HCT116 (cell line): Measurements from ENCODE around the gene SCGB3A2. TPM values are rescaled to one million over a fixed set of nuclear protein-coding genes. Genes with fewer than 3 reads are reported as not detected.

ENCODE experiments used
- ATAC-seq: fragments of 200-7000 bp; cut with Tn5 transposase; 2 replicates; pipeline ENCODE4 v1.9.1; 2020; ENCODE audit warnings: mild to moderate bottlenecking, moderate library complexity
- BruUV-seq: library from RNA; stranded (reverse); fragments of 400-500 nt; replicated peaks from 2 replicates; lab custom pipeline; 2021; lab: Mats Ljungman, UMichigan
- CTCF ChIA-PET: fragments of 300-600 bp; sonication (Branson Sonifier 250); formaldehyde crosslinking; loops from one replicate; lab custom pipeline; 2021; ENCODE audit warnings: antibody characterized with exemption; lab: Charles Lee
- POLR2A ChIA-PET: fragments of 300-600, 350-600 bp; sonication (Branson Sonifier 250); formaldehyde crosslinking; loops from one replicate; lab custom pipeline; 2021; ENCODE audit warnings: antibody characterized with exemption; lab: Charles Lee
- RAD21 ChIA-PET, 2 experiments: fragments of 300-600 bp; sonication (Branson Sonifier 250); formaldehyde crosslinking; loops; one replicate each; lab custom pipeline; 2023; ENCODE audit warnings: low total read pairs in 2 of 2; ENCODE audit not compliant: uncharacterized antibody in 2 of 2, unreplicated experiment in 2 of 2, low non-redundant PET in 1 of 2; lab: Charles Lee
- DNase-seq: peaks from one replicate; pipeline ENCODE4 v3.0.0-alpha.2; 2010; ENCODE audit warnings: low read depth, low spot score
- H2AFZ ChIP-seq: fragments of 200-600 bp; shearing (Covaris generic), sonication (generic); 2 replicates; pipeline ENCODE4 v1.6.1; 2017; ENCODE audit warnings: low read depth, mixed run types, mixed read lengths, antibody characterized with exemption, low read length; ENCODE audit not compliant: poor library complexity, severe bottlenecking
- H3K27ac ChIP-seq: 2 replicates; pipeline ENCODE4 v1.5.1; 2012; ENCODE audit warnings: low read depth, low read length
- H3K27me3 ChIP-seq: fragments of 200-600 bp; sonication (generic); 2 replicates; pipeline ENCODE4 v1.6.1; 2016; ENCODE audit warnings: mixed run types, low read length, mixed read lengths; ENCODE audit not compliant: insufficient read depth
- H3K36me3 ChIP-seq, 2 experiments: fragments of 200-500 bp in 1 of 2; fragments of 200-600 bp in 1 of 2; sonication (Bioruptor generic) in 1 of 2; sonication (generic) in 1 of 2; 2 replicates each; pipeline versions ENCODE4 v1.5.1 to v1.6.1; 2014 to 2016; ENCODE audit warnings: low read length in 2 of 2, inconsistent platforms in 1 of 2, mixed read lengths in 1 of 2, mixed run types in 1 of 2; ENCODE audit not compliant: insufficient read depth in 2 of 2, control insufficient read depth in 1 of 2
- H3K4me1 ChIP-seq, 2 experiments: fragments of 200-600 bp in 1 of 2; sonication (generic) in 1 of 2; 2 replicates each; pipeline versions ENCODE4 v1.5.1 to v1.6.1; 2012 to 2017; ENCODE audit warnings: low read length in 2 of 2, inconsistent platforms in 1 of 2, mild to moderate bottlenecking in 1 of 2, mixed read lengths in 1 of 2, mixed run types in 1 of 2, moderate library complexity in 1 of 2; ENCODE audit not compliant: insufficient read depth in 2 of 2, control insufficient read depth in 1 of 2
- H3K4me2 ChIP-seq: fragments of 200-600 bp; sonication (generic); 2 replicates; pipeline ENCODE4 v1.6.1; 2017; ENCODE audit warnings: mixed run types, low read length, mixed read lengths
- H3K4me3 ChIP-seq, 2 experiments: fragments of 200-600 bp in 1 of 2; sonication (generic) in 1 of 2; replicated peaks in 1 of 2; 2 replicates each; pipeline ENCODE4 v1.5.1; 2011 to 2016; ENCODE audit warnings: low read length in 2 of 2, control low read depth in 1 of 2, low read depth in 1 of 2, mild to moderate bottlenecking in 1 of 2, mixed read lengths in 1 of 2, mixed run types in 1 of 2
- H3K79me2 ChIP-seq: fragments of 200-600 bp; sonication (generic); 2 replicates; pipeline ENCODE4 v1.6.1; 2017; ENCODE audit warnings: mild to moderate bottlenecking, mixed run types, low read length, moderate library complexity, mixed read lengths; ENCODE audit not compliant: insufficient read depth
- H3K9ac ChIP-seq: fragments of 200-600 bp; sonication (generic); 2 replicates; pipeline ENCODE4 v1.6.1; 2016; ENCODE audit warnings: low read length, mixed read lengths
- H3K9me2 ChIP-seq: fragments of 200-600 bp; sonication (generic), shearing (Covaris generic); 2 replicates; pipeline ENCODE4 v1.6.1; 2017; ENCODE audit warnings: mixed run types, mild to moderate bottlenecking, moderate library complexity; ENCODE audit not compliant: insufficient read depth
- H3K9me3 ChIP-seq, 2 experiments: fragments of 200-500 bp in 1 of 2; fragments of 200-600 bp in 1 of 2; sonication (Bioruptor generic) in 1 of 2; sonication (generic) in 1 of 2; 2 replicates each; pipeline ENCODE4 v1.6.1; 2014 to 2017; ENCODE audit warnings: low read length in 2 of 2, mixed read lengths in 2 of 2, inconsistent platforms in 1 of 2, low read depth in 1 of 2, mild to moderate bottlenecking in 1 of 2, mixed run types in 1 of 2, moderate library complexity in 1 of 2; ENCODE audit not compliant: control insufficient read depth in 1 of 2, insufficient read depth in 1 of 2
- H4K20me1 ChIP-seq: fragments of 200-600 bp; sonication (generic), shearing (Covaris generic); 2 replicates; pipeline ENCODE4 v1.6.1; 2017; ENCODE audit warnings: mixed run types, mild to moderate bottlenecking, moderate library complexity; ENCODE audit not compliant: insufficient read depth
- CEBPB ChIP-seq: IDR thresholded peaks from 2 replicates; pipeline ENCODE4 v1.6.1; 2012; ENCODE audit warnings: low read depth
- FOSL1 ChIP-seq: IDR thresholded peaks from 2 replicates; pipeline ENCODE4 v1.6.1; 2012; ENCODE audit warnings: low read depth
- JUND ChIP-seq: IDR thresholded peaks from 2 replicates; pipeline ENCODE4 v1.6.1; 2012
- MAX ChIP-seq: IDR thresholded peaks from 2 replicates; pipeline ENCODE4 v1.6.1; 2012
- POLR2AphosphoS5 ChIP-seq: IDR thresholded peaks from 2 replicates; pipeline ENCODE4 v1.6.1; 2011; ENCODE audit warnings: mild to moderate bottlenecking, low read depth, low read length, moderate library complexity
- ZBTB33 ChIP-seq: IDR thresholded peaks from 2 replicates; pipeline ENCODE4 v1.6.1; 2011; ENCODE audit warnings: mild to moderate bottlenecking, low read length, moderate library complexity; ENCODE audit not compliant: insufficient replicate concordance; ENCODE audit errors: extremely low read depth
- intact Hi-C: fragments of 100-400 bp; cut with micrococcal nuclease; formaldehyde crosslinking; loops from 2 replicates; pipeline ENCODE4 v1.10.0; 2022
- total RNA-seq: library from RNA; stranded (reverse); gene quantifications from one replicate; pipeline ENCODE4 v1.2.1, GENCODE V29; 2021; ENCODE audit not compliant: unreplicated experiment

The SCGB3A2 gene
- total RNA-seq, 1 experiment from 2014 or later = not detected

- ChIA-PET POLR2A (no interaction called here), RAD21 (no interaction called here)
- H3K36me3 ChIP-seq = no peaks in the 10 kb centered on the region
- H3K79me2 ChIP-seq = no peaks in the 10 kb centered on the region
- TF ChIP-seq MAX (no peak), ZBTB33 (no peak), POLR2AphosphoS5 (no peak), FOSL1 (no peak), CEBPB (no peak), JUND (no peak)
- TF ChIP-seq, all 23 proteins: peak for 0
- DNase-seq = no peak
- H3K9ac ChIP-seq = no peak overlapping the region
- intact Hi-C loops = loop anchor here (1.0 to 5.0 kb wide), 2 partner anchors 78 to 250 kb away; no protein-coding TSS in a partner anchor
- no peak overlapping the region for H3K4me2 ChIP-seq
- no TSS peak for BruUV-seq
- no peak overlapping the region for H3K27ac ChIP-seq
- CTCF ChIA-PET = interaction anchor here (1.5 to 4.0 kb wide), 3 partner anchors 77 to 874 kb away, joined by 4 to 34 read pairs (median 12); no protein-coding TSS in a partner anchor
- H3K4me3 ChIP-seq = no peak overlapping the region
- H4K20me1 ChIP-seq = no peaks in the 10 kb centered on the region
- ATAC-seq = no peak
- no peaks in the 10 kb centered on the region for H3K9me2 ChIP-seq
- H3K27me3 ChIP-seq = peaks cover 5% of the 10 kb centered on the region; the same call in 1 of the 2 replicates
- no peak overlapping the region for H2AFZ ChIP-seq
- H3K4me1 ChIP-seq = no peaks in the 10 kb centered on the region
- no peaks in the 10 kb centered on the region for H3K9me3 ChIP-seq
Measured at GRCh38 chr5:147856801-147857200, 21.7 kb upstream of the SCGB3A2 start.
